Brain microvascular endothelial cell (primary cell): ENCODE data around the gene PTPRN2.

Experiments
- DNase-seq: peaks from one replicate; pipeline ENCODE4 v3.0.0-alpha.2; 2020
- H3K27ac ChIP-seq: fragments of 250-450 bp; sonication (Bioruptor Pico); 2 replicates; pipeline ENCODE4 v1.5.1; 2020; ENCODE audit warnings: mild to moderate bottlenecking, moderate library complexity
- H3K27me3 ChIP-seq: fragments of 250-450 bp; sonication (Bioruptor Pico); replicated peaks from 2 replicates; pipeline ENCODE4 v1.5.1; 2020; ENCODE audit warnings: mild to moderate bottlenecking
- H3K36me3 ChIP-seq: fragments of 250-450 bp; sonication (Bioruptor Pico); replicated peaks from 2 replicates; pipeline ENCODE4 v1.5.1; 2020; ENCODE audit warnings: mild to moderate bottlenecking
- H3K4me3 ChIP-seq: 2 replicates; pipeline ENCODE4 v1.5.1; 2011; ENCODE audit warnings: low read depth, mild to moderate bottlenecking, control low read depth, low read length, moderate library complexity
- in situ Hi-C: cut with HindIII; loops from 2 replicates; pipeline ENCODE4 v1.10.0; 2017; ENCODE audit warnings: low sequenced_read_pairs, low pct_ligation_motif_present
- TF ChIP-seq, protein P1 (sequence below): IDR thresholded peaks from 2 replicates; pipeline ENCODE4 v1.5.1; 2011; ENCODE audit warnings: low read depth, mild to moderate bottlenecking, moderate library complexity, low read length, control low read depth, inconsistent platforms; ENCODE audit errors: missing control alignments

Gene PTPRN2

DNA sequence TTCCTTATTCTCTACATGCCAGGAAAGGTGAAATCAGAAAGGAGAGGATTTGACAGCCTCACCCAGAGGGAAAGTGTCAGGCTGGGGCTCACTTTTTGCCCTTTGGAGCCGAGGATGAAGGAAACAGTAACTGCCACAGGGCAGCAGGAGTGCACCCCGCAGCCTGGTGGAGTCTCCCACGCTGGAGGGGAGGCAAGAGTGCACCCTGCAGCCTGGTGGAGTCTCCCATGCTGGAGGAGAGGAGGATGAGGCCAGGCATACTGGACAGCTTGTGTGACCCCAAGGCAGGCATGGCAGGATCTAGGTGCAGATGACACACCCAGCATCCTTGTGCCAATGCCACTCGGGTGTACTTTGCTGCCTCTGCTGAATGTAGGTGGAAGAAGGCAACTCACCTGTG, 766.8 kb downstream of the PTPRN2 start:
- H3K36me3 ChIP-seq: no peaks in the 10 kb centered on the region
- no peak overlapping the region for H3K4me3 ChIP-seq
- no peak overlapping the region for H3K27ac ChIP-seq
- DNase-seq: no peak
- TF ChIP-seq, protein P1, sequence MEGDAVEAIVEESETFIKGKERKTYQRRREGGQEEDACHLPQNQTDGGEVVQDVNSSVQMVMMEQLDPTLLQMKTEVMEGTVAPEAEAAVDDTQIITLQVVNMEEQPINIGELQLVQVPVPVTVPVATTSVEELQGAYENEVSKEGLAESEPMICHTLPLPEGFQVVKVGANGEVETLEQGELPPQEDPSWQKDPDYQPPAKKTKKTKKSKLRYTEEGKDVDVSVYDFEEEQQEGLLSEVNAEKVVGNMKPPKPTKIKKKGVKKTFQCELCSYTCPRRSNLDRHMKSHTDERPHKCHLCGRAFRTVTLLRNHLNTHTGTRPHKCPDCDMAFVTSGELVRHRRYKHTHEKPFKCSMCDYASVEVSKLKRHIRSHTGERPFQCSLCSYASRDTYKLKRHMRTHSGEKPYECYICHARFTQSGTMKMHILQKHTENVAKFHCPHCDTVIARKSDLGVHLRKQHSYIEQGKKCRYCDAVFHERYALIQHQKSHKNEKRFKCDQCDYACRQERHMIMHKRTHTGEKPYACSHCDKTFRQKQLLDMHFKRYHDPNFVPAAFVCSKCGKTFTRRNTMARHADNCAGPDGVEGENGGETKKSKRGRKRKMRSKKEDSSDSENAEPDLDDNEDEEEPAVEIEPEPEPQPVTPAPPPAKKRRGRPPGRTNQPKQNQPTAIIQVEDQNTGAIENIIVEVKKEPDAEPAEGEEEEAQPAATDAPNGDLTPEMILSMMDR: no peak
- no peaks in the 10 kb centered on the region for H3K27me3 ChIP-seq
- in situ Hi-C loops: no loop called here

DNA sequence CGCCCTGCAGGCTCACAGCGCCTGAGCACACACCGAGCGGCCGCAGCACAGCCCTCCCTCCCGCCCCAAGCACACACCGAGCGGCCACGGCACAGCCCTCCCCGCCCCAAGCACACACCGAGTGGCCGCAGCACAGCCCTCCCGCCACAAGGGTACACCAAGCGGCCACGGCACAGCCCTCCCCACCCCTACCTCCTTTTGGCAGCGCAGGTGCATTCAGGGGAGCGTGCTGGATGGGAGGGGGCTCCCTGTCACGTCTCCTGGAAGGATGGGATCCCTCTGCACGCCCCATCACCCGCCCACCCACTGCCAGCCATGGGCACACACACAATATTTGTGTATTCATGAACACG, 768.2 kb downstream of the PTPRN2 start:
- Histone ChIP-seq H3K4me3 (no peak overlapping the region), H3K27ac (no peak overlapping the region), H3K27me3 (no peaks in the 10 kb centered on the region), H3K36me3 (no peaks in the 10 kb centered on the region)
- TF ChIP-seq, protein P1: no peak
- in situ Hi-C loops: no loop called here
- DNase-seq: no peak

DNA sequence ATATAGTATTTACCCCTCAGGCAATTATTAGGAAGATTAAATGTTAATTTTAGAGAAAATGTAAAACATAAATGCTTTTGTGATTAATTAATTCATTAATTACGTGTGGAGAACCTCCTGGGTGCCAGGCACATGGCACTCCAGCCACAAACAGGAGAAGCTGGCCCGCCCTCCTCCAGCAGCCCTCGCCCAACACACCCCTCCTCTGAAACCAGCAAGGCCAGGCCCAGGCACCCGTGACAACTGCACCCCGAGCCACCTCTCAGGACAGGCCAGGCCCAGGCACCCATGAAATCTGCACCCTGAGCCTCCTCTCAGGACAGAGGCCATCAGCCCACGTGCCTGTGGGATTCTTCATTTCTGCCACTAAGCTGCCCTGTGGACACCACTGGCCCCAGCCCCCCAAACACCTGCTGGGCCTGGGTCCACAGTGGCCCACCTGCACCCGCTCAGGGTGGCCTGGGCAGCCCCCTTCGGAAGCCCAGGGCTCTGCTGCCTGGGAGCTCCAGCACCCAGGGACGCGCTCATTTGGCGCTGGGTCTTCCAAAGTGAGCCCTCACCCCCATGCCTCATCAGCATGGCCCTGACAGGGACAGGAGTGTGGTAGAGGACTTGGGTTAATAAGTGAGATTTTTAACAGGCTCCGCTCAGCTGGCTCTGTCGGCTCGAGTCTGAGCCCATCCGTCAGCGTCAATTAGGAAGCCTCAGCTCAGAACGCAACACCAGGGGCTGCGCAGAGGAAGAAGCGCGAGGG, 768.7 kb downstream of the PTPRN2 start:
- in situ Hi-C loops: no loop called here
- no peak overlapping the region for H3K4me3 ChIP-seq
- no peaks in the 10 kb centered on the region for H3K27me3 ChIP-seq
- DNase-seq: no peak
- no peak overlapping the region for H3K27ac ChIP-seq
- TF ChIP-seq, protein P1: no peak
- no peaks in the 10 kb centered on the region for H3K36me3 ChIP-seq

DNA sequence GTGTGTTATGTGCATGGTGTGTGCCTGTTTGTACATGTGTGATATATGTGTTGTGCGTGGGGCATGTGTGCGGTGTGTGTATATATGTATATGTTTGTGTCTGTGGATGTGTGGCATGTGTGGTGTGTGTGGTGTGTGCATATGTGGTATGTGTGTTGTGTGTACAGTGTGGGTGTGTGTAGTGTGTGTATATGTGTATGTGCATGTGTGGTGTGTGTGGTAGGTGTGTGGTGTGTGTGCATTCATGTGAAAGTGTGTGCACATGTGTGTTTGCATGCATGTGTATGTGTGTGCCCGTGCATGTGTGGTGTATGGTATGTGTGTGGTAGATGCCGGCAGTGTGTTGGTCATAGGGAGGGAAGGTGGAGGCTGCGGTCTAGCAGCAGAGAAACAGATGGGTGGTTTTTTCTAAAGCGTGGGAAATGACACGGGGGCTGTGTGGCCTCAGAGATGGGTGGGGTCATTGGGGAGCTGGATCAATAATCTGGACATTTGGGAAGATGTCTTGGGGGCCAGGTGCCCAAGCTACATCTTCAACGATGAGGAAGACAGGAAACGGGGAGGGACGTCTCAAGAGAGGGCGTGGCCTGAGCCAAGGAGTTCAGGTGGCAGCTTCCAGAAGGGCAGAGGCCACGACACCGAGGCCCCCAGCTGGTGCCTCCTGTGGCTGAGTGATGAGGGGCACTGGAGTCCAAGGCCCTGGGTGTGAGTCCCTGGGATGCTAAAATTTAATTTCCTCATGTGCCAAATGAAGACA, 769.5 kb downstream of the PTPRN2 start:
- H3K27me3 ChIP-seq: no peaks in the 10 kb centered on the region
- TF ChIP-seq, protein P1: no peak
- in situ Hi-C loops: no loop called here
- H3K27ac ChIP-seq: no peak overlapping the region
- no peak for DNase-seq
- H3K4me3 ChIP-seq: no peak overlapping the region
- H3K36me3 ChIP-seq: no peaks in the 10 kb centered on the region

DNA sequence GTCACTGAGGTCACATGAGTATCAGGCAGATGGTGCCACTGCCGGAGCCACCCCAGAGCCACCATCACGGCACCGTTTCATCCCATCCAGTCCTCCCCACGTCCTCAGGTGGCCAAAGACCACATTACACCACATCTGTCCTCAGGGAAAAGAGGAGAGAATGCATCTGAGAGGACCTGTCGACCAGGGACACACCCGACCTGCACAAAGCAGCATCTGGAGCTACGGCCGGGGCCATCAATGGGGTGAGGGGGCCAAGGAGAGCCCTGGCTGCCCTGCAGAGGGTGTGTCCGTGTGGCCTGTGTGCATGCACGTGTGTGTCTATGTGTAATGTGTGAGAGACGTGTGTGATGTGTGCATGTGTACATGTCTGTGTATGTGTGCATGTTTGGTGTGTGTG, 770.2 kb downstream of the PTPRN2 start:
- Histone ChIP-seq H3K27ac (no peak overlapping the region), H3K36me3 (no peaks in the 10 kb centered on the region), H3K27me3 (no peaks in the 10 kb centered on the region), H3K4me3 (no peak overlapping the region)
- no peak for DNase-seq
- in situ Hi-C loops: no loop called here
- TF ChIP-seq, protein P1: no peak
